Ureter (tissue), 1 donor: Measurements from ENCODE around the gene PSMG1. TPM values are rescaled to one million over a fixed set of nuclear protein-coding genes. Genes with fewer than 3 reads are reported as not detected.
"Not testable (repeated sequence)": the region's sequence is repeated elsewhere in the genome, so short reads cannot be mapped to it uniquely, and the experiment has no call there.

ENCODE experiments used
- DNase-seq: peaks from one replicate; pipeline ENCODE4 v3.0.0-alpha.2; 2020; ENCODE audit warnings: low spot score
- total RNA-seq: library from RNA; stranded (reverse); gene quantifications from one replicate; pipeline ENCODE4 v1.2.4, GENCODE V29; 2023
- donor health status: DM: yes; HTN: yes; CAD: no.

Gene PSMG1
- total RNA-seq, 1 donor from 2014 or later, result 47.6 TPM

DNA sequence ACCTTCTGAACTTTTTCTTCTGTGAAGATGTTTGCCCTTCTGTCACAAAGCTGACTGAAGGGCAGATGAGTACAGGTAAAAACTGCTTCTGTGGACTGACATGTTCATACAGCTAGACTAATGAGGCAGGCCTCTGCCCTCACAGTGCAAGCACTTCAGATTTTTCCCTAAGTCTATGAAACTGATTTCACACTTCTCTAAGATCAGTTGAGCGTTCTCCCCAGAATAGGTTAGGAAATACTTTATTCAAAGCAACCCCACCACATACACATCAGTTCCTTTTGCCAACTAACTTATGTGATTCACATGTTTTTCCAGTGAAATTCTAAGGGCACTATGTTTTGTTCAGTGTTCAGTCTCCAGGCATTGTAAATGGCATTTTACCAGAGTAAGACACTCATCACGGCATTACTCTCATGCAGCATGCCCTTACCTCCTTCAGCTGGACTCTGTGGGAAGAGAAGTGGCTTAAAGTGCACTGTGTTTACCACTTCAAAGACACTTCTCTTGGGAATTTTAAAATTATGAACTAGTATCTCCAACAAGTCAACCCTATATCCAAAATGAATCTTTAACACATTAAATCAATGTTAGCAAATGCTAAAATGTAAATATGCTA lies 5.4 kb upstream of the PSMG1 start:
- DNase-seq, result no peak

DNA sequence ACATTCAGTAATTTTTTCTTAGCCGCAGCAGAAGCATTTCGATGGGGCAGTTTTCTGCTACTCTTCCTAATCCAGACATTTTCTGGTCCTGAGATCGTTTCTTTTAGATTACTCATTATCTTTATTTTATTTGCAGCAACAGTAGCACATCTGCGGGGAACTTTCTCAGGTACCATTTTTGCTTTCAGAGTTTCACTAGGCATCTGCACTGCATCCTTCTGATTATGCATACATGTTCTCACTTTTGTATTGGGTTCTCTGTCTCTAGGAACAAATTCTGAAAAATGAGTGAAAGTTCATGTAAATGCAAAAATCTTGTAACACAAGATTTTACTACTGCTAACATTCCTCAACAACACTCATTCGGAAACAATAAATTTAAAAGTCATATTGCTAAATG lies 3.9 kb upstream of the PSMG1 start:
- DNase-seq, result no peak

DNA sequence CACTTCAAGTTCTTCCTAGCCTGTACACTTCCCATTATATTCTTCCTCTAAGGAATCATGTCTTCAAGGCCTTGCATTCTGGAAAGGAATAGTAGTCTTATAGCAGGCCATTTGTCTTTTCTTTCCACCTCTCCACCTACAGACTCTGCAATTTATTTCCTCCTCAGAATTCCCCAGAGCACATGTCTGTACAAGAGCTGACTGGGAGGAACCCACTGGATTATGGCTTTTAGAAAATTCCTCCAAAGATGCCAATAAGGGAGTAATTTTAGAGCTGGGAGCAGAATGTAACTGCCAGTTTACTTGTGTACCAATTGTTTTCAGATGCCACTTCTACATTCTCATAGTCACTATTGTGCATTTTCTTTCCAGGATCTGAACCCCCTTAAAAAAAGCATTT lies 3.4 kb upstream of the PSMG1 start:
- DNase-seq, result no peak

DNA sequence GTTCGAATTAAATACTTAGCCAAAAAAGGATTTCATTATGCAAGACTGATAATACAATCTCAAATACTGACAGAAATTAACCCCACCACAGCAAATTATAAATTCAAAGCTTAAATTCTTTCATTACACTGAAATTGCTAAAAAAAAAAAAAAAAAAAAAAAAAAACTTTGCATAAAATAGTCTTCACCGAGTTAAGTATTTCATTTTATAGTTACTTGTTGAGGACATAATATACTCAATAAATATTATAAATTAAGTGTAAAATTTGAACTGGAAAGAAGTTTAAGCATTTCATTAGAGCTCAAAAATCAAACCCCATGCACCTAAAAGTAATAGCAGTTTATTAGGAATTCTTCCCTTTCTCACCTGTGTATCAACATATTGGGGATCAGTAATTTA lies 1.9 kb upstream of the PSMG1 start:
- no peak for DNase-seq

DNA sequence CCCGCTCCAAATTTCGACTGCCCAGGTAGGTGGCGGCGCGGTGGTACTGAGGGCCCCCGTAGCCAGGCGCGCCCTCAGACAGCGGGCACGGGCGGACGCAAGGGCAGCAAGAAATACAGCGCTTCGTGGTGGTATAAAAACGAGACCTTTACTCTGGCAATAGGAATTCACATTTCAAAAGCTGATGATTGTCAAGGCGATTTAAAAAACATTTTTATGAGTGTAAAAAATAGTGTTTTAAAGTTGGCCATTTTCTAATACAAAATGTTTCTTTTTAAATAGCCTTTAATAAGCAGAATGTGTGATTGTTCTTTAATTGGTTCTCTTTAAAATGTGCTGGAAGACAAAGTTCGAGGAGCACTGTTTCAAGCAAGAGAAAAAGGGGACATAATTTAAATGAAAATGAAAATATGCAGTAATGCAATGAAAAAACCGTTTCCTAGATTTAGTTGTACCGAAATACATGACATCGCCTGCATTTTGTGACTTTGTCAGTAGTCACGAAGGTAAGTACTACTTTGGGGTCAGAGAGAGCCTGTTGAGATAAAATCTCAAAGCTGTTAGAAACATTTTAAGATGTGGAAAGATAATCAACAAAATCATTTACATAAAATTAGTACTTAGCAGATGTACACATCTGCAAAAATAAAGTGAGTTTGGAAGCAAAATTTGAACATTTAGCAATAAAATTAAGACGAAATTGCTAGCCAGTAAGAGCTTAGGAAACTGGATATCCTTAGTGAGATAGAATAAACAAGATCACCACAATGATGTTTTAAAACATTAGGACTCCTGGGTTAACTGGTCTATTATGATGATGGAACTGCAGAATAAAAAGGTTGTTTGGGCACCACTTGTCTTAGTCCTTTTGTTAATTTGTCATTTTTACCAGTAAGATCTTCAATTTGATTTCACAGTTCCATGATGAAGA lies 1.1 kb upstream of the PSMG1 start:
- DNase-seq, result no peak

DNA sequence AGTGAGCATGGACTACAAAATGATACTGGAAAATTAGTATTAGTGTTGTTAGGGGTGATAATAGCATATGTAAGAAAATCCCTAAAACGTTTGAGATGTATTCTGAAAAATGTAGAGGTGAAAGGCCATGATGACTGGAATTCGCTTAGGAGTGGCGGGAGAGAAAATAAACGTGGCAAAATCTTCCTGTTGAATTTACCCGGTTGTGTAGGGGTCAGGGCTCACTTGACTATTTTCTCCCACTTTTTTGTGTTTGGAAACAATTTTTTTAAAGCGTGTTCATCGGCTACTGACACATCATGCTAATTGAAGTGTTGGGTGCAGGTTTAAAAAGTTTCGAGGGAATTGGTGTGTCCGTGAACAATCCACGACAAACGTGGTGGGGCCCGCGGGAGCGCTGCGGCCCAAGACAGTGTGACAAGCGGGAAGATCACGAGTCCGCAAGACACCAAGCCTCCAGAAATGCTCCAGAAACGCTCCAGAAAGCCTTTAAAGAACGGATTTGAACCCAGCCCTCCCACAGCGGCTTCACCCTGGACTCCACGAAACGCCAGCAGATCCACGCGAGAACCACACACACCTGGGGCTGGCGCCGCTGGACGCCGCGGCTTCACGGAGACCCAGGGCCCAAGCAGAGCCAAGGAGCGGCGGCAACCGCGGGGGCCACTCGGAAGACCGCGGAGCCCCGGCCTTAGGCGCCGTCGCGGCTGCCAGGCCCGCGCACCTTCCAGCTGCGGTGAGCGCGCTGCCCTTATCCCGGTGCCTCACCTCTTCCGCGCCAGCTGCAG lies 573 bp downstream of the PSMG1 start:
- DNase-seq, result no peak

DNA sequence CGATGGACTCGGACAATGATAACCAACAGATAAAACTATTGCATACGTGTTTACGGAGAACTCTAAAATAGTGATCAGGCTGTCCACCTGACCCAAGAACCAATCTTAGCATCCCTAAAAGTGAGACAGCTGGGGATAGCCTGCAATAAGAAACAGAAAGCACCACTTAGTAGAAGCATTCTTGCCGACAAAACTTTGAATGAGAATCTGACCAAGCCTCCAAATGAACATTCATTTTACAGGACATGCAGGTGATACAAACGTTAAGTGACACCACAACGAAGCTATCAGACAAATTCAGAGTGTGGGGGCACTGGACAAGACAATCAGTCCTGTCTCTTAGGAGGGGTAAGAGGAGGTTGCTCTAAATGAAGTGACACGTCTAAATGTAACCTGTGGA lies 1.2 kb downstream of the PSMG1 start:
- DNase-seq, result no peak

DNA sequence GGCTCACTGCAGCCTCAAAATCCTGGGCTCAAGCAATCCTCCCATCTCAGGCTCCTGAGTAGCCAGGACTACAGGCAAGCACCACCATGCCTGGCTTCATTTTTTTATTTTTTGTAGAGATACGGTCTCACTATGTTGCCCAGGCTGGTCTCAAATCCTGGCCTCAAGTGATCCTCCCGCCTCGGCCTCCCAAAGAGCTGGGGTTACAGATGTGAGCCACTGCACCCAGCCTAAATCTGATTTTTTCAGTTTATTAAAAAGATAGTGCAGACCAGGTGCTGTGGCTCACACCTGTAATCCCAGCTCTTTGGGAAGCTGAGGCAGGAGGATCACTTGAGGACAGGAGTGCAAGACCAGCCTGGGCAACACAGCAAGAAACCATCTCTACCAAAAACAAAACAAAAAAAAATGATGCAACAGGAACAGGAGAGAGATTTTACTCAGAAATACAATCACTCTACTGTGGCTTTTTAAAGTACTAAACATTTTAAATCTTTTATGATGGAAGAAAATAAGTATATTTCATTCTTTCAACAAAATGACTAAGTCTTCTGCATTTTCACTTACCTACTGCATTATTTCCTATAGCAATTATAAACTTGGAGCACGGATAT lies 1.9 kb downstream of the PSMG1 start:
- no peak for DNase-seq

DNA sequence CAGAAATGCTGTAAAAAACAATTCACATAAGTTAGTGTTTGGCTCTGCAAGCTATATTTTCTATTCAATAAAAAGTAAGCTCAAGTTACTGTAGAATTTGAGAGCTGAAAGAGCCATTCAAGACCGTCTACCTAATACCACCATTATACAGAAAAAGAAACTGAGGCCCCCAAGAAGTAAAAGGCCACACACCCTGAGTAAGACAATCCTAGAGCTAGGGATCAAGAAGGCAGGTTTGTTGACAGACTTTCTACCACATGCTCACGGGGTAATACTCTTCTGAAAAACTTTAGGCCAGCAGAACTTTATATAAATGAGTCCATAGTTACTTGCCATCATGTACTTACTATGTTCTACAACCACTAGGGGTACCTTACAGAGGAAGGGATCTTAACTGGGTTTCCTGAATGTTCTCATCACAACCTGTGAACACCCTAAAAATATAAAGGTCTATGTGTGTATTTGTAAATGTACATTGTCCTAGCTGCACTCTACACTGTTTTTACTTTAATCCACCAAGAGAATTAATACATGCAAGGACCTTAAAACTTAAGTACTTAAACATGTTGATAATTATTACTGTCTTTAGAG lies 2.7 kb downstream of the PSMG1 start:
- no peak for DNase-seq

DNA sequence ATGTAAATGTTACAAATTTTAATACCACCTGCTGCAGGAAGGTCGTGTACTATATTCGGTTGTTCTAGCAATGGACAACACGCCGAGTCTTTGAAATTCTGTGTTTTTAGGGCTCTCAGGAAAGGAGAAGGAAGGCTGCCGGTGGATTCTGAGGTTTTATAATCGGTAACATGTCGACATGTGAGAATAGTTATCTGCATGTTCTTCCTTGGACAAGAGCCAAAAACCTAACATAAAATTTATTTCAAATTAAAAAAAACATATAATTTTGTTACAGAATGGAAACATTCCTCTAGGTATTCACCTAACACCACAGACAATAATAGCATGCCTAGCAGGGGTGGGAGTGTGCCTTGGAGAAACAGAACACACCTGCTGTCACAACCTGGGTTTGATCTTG lies 4.8 kb downstream of the PSMG1 start:
- DNase-seq, result no peak

DNA sequence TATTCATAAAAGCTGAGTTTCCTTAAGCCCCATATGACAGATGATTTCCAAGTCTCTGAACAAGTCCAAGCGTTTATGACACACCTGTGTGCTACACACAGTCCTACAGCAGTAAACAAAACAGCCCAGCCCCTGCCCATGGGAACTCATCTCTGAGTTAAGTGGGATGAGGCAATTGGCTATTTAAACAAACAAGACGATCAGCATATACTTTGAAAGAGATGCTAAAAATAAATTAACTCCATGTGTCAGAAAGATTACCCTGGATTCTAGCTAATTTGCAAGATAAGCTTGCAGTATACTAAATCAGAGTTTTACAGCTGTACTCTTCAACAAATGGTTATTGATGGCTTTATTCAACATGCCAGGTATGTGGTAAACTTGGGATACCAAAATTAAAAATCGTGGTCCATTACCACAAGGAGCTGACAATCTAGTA lies 7.0 kb downstream of the PSMG1 start:
- no peak for DNase-seq

DNA sequence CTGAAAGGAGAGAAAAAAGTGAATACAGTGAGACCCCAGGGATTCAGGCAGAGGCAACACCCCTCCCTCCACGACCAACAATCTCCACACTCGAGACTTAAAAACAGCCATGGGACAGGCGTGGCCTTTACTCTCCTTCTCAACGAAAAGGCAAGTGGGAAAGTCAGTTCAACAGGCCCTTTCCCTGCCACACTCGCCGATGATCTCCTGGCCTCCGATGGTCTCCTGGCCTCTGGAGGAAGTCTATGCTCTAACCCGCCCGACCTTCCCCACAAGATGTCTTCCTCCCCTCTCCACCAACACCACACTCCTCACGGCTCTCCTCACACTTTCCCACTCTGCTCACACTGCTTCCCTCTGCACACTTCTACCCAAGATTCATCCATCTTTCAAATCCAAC lies 7.6 kb downstream of the PSMG1 start:
- no peak for DNase-seq

DNA sequence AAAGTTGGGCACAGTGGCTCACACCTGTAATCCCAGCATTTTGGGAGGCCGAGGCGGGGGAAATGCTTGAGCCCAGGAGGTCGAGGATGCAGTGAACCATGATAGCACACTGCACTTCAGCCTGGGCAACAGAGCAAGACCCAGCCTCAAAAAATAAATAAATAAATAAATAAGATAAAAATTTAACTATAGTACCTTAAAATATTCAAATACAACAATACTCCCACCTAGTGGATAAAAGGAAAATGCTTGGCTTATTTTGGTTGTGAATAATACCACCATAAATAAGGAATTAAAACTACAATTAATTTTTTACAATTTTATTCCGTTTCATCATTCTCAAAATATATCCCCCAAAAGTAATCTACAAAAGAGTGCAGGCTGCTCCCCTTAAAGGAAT lies 8.1 kb downstream of the PSMG1 start:
- no peak for DNase-seq

DNA sequence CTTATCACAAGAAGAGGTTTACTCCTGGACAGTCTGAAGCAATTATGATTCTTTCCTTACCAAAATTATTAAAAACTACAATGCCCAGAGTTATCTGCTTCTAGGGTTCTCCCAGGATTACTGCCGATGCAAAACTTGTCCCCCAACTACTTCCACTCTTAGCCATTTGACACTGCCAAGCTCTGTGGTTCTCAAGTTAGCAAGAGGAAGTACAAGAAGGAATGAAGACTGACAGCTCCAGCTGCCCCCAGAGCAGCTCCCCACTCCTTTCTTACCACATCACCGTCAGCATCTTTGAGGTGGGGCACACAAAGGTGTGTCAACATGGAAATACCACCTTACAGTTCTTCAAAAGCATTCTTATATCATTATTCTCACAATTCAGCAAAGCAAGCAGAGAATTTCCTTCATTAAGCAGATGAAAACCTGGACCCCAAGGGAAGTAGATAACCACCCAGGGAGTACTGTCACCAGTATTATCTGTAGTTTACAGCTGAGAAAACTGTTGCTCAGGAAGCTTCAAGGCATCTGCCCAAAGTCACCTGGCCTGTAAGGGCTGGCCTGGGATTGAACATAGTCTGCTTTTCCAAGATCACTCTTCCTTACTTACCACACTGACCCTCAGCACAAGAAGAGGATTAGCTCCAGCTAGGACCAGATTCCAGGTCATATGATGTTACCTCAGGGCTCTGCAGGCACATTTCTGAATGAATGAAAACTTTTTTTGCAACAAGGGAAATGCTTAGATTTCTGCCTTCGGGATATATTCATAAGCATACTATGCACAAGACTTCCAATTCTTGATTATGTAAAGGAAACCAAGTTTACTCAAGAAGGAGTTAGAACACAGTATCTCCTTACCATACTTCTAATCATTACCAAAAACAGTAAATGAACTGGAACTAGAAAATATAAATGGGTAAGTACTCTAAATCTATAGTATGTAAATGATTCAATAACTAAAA lies 9.3 kb downstream of the PSMG1 start:
- DNase-seq, result no peak

DNA sequence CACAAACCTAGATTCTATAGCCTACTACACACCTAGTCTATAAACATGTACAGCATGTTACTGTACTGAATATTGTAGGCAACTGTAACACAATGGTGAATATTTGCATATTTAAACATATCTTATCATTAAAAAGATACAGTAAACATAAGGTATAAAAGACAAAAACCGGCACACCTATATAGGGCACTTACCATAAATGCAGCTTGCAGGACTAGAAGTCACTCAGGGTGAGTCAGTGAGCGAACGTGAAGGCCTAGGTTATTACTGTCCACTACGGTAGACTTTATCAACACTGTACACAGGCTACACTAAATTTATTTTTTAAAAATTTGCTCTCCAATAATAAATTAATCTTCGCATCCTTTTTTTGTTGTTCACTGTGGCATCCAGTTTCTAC lies 13.3 kb downstream of the PSMG1 start:
- DNase-seq, result no peak

DNA sequence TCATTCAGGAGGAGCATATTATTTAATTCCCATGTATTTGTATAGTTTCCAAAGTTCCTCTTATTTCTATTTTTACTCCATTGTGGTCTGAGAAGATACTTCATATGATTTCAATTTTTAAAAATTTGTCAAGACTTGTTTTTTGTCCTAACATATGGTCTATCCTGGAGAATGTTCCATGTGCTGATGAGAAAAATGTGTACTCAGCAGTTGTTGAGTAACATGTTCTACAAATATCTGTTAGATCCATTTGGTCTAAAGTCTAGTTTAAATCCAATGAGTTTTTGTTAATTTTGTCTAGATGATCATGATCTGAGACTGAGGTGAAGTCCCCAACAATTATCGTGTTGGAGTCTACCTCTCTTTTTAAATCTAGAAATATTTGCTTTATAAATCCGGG lies 14.5 kb downstream of the PSMG1 start:
- DNase-seq, result no peak

DNA sequence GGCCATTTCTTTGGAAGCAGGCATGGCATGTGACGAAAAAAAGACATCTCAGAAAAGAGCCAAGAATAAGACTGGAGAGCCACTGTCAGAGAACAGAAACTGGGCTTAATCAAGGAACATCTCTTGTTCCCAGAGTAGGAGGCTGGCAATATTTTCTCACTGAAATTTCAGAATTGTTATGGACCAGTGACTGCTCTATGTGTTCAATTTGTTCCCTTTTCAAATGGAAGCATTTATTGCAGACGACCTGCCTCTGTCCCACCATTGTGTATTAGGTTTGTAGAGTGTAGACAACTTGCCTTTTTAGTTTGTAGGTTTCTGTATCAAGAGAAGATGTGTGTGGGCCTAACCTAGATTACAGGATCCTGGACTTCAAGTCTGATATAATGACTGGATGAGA lies 18.7 kb downstream of the PSMG1 start:
- no peak for DNase-seq

DNA sequence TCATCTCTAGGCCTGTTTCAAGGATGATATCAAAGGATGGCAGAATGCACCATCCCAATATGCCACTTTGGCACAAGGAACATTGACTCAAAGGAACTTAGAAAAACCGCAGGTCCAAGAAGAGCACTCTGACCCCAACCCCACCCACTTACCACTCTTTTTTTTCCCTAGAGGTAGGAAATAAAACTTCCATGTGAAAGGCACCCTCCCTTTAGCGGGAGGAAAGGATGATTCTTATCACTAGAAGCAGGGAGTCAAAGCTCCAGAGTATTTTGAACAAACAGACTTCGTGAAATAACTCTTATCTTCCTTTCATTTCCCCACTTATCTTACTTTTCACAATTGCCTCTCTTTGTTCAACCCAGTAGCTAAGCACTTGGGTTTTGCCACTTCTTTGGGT lies 22.2 kb downstream of the PSMG1 start:
- DNase-seq, result no peak

DNA sequence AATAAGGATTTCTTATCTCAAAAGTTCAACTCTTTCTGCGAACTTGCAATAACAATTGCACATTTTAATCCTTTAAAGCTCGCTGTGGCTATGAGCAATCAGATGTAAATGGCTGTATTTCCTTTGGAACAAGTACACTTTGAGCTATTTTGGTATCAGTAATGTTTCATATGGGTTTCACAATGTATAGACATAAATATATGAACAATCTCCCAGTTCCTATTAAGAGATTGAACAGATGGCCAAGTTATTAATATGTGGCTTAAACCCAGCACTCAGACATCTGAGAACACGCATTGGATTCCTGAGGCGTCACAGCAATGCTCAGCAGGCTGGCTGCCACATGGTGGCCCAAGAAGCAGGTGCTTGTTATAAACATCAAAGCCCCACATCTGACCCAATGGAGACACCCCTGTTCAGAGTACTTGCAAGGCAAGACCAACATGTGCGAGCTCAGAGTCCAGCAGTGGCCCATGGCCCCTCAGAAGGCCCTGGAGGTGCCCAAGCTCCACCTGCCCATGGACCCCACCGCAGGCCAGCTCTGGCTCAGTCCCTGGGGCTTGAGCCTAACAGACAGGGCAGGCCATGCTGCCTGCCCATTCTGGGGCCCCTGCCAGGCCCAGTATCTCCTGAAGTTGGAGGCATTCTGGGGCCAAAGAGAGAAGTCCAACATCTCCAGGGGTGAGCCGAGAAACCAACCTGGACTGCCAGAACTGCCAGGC lies 23.7 kb downstream of the PSMG1 start:
- DNase-seq, result no peak

DNA sequence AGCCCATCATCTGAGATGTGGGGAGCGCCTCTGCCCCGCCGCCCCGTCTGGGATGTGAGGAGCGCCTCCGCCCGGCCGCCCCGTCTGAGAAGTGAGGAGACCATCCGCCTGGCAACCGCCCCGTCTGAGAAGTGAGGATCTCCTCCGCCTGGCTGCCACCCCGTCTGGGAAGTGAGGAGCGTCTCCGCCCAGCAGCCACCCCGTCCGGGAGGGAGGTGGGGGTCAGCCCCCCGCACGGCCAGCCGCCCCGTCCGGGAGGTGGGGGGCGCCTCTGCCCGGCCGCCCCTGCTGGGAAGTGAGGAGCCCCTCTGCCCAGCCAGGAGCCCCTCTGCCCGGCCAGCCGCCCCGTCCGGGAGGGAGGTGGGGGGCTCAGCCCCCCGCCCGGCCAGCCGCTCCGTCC lies 26.0 kb downstream of the PSMG1 start:
- not testable (repeated sequence) for DNase-seq
